Measurements from ENCODE around the gene ENOX1.

ENOX1 gene

GRCh38 chr13:43664700-43665191 is 122.0 kb downstream of the ENOX1 start:
- Histone ChIP-seq H3K9me3 (ENCODE audit: control insufficient read depth in 5 of 5, low read length in 5 of 5) (no peaks in the 10 kb centered on the region), H3K27me3 (ENCODE audit: control insufficient read depth in 5 of 5, insufficient read depth in 4 of 5, low read length in 5 of 5) (no peaks in the 10 kb centered on the region), H3K4me3 (ENCODE audit: low read depth in 1 of 5, low read length in 5 of 5) (no peak overlapping the region), H3K27ac (ENCODE audit: low read depth, low read length) (peak overlapping the region; percentile 56), H3K36me3 (ENCODE audit: control insufficient read depth in 5 of 5, insufficient read depth in 5 of 5, low read length in 5 of 5) (no peaks in the 10 kb centered on the region), H3K9ac (ENCODE audit: low read length in 5 of 5) (peak overlapping the region in 1 of 5 donors; percentile 20), H3K4me1 (ENCODE audit: control insufficient read depth in 5 of 5, insufficient read depth in 5 of 5, low read length in 5 of 5) (peaks cover 0 to 30% (median 26%) of the 10 kb centered on the region in 5 donors)

DNA sequence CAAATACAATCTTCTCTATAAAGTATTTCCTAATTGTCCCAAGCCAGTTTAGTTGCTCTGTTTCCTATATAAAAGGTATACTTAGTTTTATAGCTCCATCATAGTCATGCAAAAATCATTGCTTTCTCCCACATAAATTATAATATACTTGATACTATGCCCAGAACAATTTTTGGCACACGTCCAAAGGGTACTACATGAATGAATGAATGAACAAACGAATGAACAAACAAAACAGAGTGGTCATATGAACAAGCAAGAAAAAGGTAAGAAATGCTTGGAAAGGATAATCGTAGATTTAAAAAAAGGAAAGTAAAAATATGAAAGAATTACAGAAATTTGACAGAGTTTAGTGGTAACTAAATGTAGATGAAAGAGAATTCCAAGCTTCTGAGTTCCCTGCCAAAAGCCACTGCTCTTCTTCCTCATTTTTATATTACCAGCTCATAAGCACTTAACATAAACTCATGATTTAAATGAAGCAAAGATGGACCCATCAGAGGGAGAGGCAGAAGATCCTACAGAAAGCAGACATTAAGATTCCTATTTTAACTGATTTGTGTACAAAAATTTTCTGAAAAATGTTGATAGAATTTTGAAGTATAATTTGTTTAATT is 123.2 kb downstream of the ENOX1 start:
- peak overlapping the region in 1 of 5 donors; percentile 1 for H3K4me3 ChIP-seq (ENCODE audit: low read depth in 1 of 5, low read length in 5 of 5)
- peaks cover 0 to 32% (median 26%) of the 10 kb centered on the region in 5 donors for H3K4me1 ChIP-seq (ENCODE audit: control insufficient read depth in 5 of 5, insufficient read depth in 5 of 5, low read length in 5 of 5)
- H3K9me3 ChIP-seq (ENCODE audit: control insufficient read depth in 5 of 5, low read length in 5 of 5) = no peaks in the 10 kb centered on the region

GRCh38 chr13:43662976-43663375 is 123.8 kb downstream of the ENOX1 start:
- H3K9me3 ChIP-seq (ENCODE audit: control insufficient read depth in 5 of 5, low read length in 5 of 5) = no peaks in the 10 kb centered on the region
- H3K4me3 ChIP-seq (ENCODE audit: low read depth in 1 of 5, low read length in 5 of 5) = peak overlapping the region in 2 of 5 donors; percentile 1 to 29
- no peak overlapping the region for H3K9ac ChIP-seq (ENCODE audit: low read length in 5 of 5)
- H3K36me3 ChIP-seq (ENCODE audit: control insufficient read depth in 5 of 5, insufficient read depth in 5 of 5, low read length in 5 of 5) = no peaks in the 10 kb centered on the region
- H3K4me1 ChIP-seq (ENCODE audit: control insufficient read depth in 5 of 5, insufficient read depth in 5 of 5, low read length in 5 of 5) = peaks cover 0 to 32% (median 26%) of the 10 kb centered on the region in 5 donors
- no peaks in the 10 kb centered on the region for H3K27me3 ChIP-seq (ENCODE audit: control insufficient read depth in 5 of 5, insufficient read depth in 4 of 5, low read length in 5 of 5)
- no peak overlapping the region for H3K27ac ChIP-seq (ENCODE audit: low read depth, low read length)

More for the DNA sequence above, 123.2 kb downstream of the ENOX1 start:
- H3K36me3 ChIP-seq (ENCODE audit: control insufficient read depth in 5 of 5, insufficient read depth in 5 of 5, low read length in 5 of 5) = no peaks in the 10 kb centered on the region
- no peaks in the 10 kb centered on the region for H3K27me3 ChIP-seq (ENCODE audit: control insufficient read depth in 5 of 5, insufficient read depth in 4 of 5, low read length in 5 of 5)
- no peak overlapping the region for H3K9ac ChIP-seq (ENCODE audit: low read length in 5 of 5)
- H3K27ac ChIP-seq (ENCODE audit: low read depth, low read length) = no peak overlapping the region

DNA sequence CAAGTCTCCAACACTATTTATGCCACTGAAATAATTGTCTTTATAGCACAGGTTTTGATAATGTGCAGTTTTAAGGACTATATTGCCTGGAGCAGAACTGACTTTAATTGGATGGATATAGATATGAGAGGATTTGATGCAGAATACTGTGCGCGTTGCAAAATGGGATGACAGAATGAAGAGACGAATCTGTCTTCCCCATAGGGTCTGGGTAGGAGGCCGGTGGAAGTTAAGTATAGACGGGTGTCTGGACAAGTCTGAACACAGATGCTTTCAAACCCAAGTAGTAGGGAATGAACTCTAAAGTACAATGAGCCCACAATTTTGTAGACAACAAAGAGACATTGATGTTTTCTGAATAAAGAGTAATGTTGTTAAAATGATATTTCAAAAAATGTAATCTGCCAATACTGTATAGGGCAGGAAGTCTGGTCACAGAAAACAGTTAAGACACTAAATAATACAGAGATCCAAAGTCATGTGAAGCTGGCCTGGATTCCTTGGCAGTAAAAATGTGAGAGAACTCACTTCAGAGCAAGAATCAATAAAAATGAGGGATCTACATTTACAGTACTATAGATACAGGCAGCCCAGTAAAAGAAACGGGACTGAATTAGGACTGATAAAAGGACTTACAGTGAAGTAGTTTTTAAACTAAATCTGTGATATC is 125.5 kb downstream of the ENOX1 start:
- H3K9me3 ChIP-seq (ENCODE audit: control insufficient read depth in 5 of 5, low read length in 5 of 5) = no peaks in the 10 kb centered on the region
- no peaks in the 10 kb centered on the region for H3K27me3 ChIP-seq (ENCODE audit: control insufficient read depth in 5 of 5, insufficient read depth in 4 of 5, low read length in 5 of 5)
- H3K27ac ChIP-seq (ENCODE audit: low read depth, low read length) = no peak overlapping the region
- no peak overlapping the region for H3K4me3 ChIP-seq (ENCODE audit: low read depth in 1 of 5, low read length in 5 of 5)
- H3K9ac ChIP-seq (ENCODE audit: low read length in 5 of 5) = no peak overlapping the region
- H3K4me1 ChIP-seq (ENCODE audit: control insufficient read depth in 5 of 5, insufficient read depth in 5 of 5, low read length in 5 of 5) = peaks cover 0 to 32% (median 26%) of the 10 kb centered on the region in 5 donors
- no peaks in the 10 kb centered on the region for H3K36me3 ChIP-seq (ENCODE audit: control insufficient read depth in 5 of 5, insufficient read depth in 5 of 5, low read length in 5 of 5)

- H3K27me3 ChIP-seq (ENCODE audit: control insufficient read depth in 5 of 5, insufficient read depth in 4 of 5, low read length in 5 of 5) = no peaks in the 10 kb centered on the region
- no peak overlapping the region for H3K27ac ChIP-seq (ENCODE audit: low read depth, low read length)
- no peak overlapping the region for H3K9ac ChIP-seq (ENCODE audit: low read length in 5 of 5)
- no peaks in the 10 kb centered on the region for H3K9me3 ChIP-seq (ENCODE audit: control insufficient read depth in 5 of 5, low read length in 5 of 5)
- H3K4me3 ChIP-seq (ENCODE audit: low read depth in 1 of 5, low read length in 5 of 5) = no peak overlapping the region
- H3K36me3 ChIP-seq (ENCODE audit: control insufficient read depth in 5 of 5, insufficient read depth in 5 of 5, low read length in 5 of 5) = no peaks in the 10 kb centered on the region
- peaks cover 0 to 7% (median 3%) of the 10 kb centered on the region in 5 donors for H3K4me1 ChIP-seq (ENCODE audit: control insufficient read depth in 5 of 5, insufficient read depth in 5 of 5, low read length in 5 of 5)
These were observed 129.3 kb downstream of the ENOX1 start for GRCh38 chr13:43657485-43657884.

DNA sequence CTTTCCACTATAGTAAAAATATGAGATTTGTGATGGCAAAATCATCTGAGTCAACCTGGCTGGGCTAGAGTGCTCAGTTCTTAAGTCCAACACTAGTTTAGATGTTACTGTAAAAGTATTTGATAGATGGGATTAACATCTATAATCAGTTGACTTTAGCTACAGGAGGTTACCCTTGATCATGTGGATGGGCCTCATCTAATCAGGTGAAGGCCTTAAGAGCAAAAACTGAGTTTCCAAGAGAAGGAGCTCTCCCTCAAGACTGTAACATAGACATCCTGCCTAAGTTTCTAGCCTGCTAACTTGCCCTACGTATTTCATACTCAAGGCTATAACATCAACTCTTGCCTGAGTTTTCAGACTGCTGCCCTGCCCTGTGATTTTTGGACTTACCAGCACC is 132.8 kb downstream of the ENOX1 start:
- Histone ChIP-seq H3K9me3 (ENCODE audit: control insufficient read depth in 5 of 5, low read length in 5 of 5) (no peaks in the 10 kb centered on the region), H3K27me3 (ENCODE audit: control insufficient read depth in 5 of 5, insufficient read depth in 4 of 5, low read length in 5 of 5) (no peaks in the 10 kb centered on the region), H3K4me1 (ENCODE audit: control insufficient read depth in 5 of 5, insufficient read depth in 5 of 5, low read length in 5 of 5) (no peaks in the 10 kb centered on the region), H3K36me3 (ENCODE audit: control insufficient read depth in 5 of 5, insufficient read depth in 5 of 5, low read length in 5 of 5) (no peaks in the 10 kb centered on the region), H3K4me3 (ENCODE audit: low read depth in 1 of 5, low read length in 5 of 5) (no peak overlapping the region), H3K9ac (ENCODE audit: low read length in 5 of 5) (no peak overlapping the region), H3K27ac (ENCODE audit: low read depth, low read length) (no peak overlapping the region)

DNA sequence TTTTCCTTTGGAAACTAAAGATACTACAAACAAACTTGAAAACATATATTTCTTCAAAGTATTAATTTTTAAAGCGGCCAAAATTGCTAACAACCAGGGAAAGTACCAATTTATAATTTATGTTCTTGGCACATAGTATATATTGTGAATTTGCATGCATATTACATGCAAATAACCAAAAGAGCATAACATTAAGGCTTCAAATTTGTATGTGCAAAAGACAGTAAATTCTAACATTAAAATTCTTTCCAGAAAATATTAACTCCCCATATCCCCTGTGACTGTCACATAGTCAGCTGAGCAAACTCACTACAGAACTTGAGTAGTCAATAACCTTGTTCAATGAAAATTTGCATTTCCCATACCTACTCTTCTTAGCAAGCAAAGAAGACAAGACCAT is 133.4 kb downstream of the ENOX1 start:
- no peaks in the 10 kb centered on the region for H3K36me3 ChIP-seq (ENCODE audit: control insufficient read depth in 5 of 5, insufficient read depth in 5 of 5, low read length in 5 of 5)
- H3K4me3 ChIP-seq (ENCODE audit: low read depth in 1 of 5, low read length in 5 of 5) = no peak overlapping the region
- H3K9me3 ChIP-seq (ENCODE audit: control insufficient read depth in 5 of 5, low read length in 5 of 5) = no peaks in the 10 kb centered on the region
- H3K4me1 ChIP-seq (ENCODE audit: control insufficient read depth in 5 of 5, insufficient read depth in 5 of 5, low read length in 5 of 5) = no peaks in the 10 kb centered on the region
- no peak overlapping the region for H3K27ac ChIP-seq (ENCODE audit: low read depth, low read length)
- H3K9ac ChIP-seq (ENCODE audit: low read length in 5 of 5) = no peak overlapping the region
- H3K27me3 ChIP-seq (ENCODE audit: control insufficient read depth in 5 of 5, insufficient read depth in 4 of 5, low read length in 5 of 5) = no peaks in the 10 kb centered on the region

DNA sequence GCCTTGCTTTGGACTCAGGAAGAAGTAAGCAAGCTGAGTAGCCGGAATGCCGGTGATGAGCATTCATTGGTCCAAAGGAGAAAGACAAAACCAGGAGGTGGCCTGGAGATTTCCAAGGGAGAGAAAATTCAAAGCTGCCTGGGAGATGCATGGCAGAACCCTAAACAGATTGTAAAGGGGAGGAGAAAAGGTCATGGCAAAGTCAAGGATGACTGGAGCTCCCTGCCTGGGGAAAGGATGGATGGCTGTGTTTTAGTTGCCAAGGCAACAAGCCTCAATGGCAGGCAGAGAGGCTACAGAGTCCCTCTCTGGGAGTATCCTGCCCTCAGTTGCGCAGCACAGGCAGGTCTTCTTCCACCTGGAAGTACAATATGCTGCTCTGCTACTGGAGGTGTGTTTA is 134.0 kb downstream of the ENOX1 start:
- no peaks in the 10 kb centered on the region for H3K27me3 ChIP-seq (ENCODE audit: control insufficient read depth in 5 of 5, insufficient read depth in 4 of 5, low read length in 5 of 5)
- H3K27ac ChIP-seq (ENCODE audit: low read depth, low read length) = no peak overlapping the region
- no peak overlapping the region for H3K9ac ChIP-seq (ENCODE audit: low read length in 5 of 5)
- no peaks in the 10 kb centered on the region for H3K36me3 ChIP-seq (ENCODE audit: control insufficient read depth in 5 of 5, insufficient read depth in 5 of 5, low read length in 5 of 5)
- H3K4me3 ChIP-seq (ENCODE audit: low read depth in 1 of 5, low read length in 5 of 5) = no peak overlapping the region
- no peaks in the 10 kb centered on the region for H3K9me3 ChIP-seq (ENCODE audit: control insufficient read depth in 5 of 5, low read length in 5 of 5)
- no peaks in the 10 kb centered on the region for H3K4me1 ChIP-seq (ENCODE audit: control insufficient read depth in 5 of 5, insufficient read depth in 5 of 5, low read length in 5 of 5)

DNA sequence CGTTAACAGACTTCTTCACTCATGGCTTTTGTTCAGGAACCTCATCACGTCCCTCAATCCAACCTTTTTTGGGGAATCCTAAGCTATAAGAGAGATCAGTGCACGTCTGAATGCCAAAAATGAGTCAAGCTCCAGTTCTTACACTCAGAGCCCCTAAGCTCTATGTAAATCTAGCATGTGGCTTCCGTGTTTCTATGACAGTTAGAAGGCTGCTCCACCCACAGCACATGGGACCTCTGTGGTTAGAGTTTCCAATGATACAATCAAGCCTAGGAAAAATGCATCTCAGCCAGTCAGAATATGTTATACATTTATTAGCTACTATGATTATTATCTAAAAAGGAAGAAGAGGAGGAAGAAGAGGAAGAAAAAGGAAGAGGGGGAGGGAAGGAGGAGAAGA is 135.9 kb downstream of the ENOX1 start:
- H3K9ac ChIP-seq (ENCODE audit: low read length in 5 of 5) = no peak overlapping the region
- no peak overlapping the region for H3K4me3 ChIP-seq (ENCODE audit: low read depth in 1 of 5, low read length in 5 of 5)
- H3K36me3 ChIP-seq (ENCODE audit: control insufficient read depth in 5 of 5, insufficient read depth in 5 of 5, low read length in 5 of 5) = no peaks in the 10 kb centered on the region
- no peak overlapping the region for H3K27ac ChIP-seq (ENCODE audit: low read depth, low read length)
- no peaks in the 10 kb centered on the region for H3K4me1 ChIP-seq (ENCODE audit: control insufficient read depth in 5 of 5, insufficient read depth in 5 of 5, low read length in 5 of 5)
- H3K9me3 ChIP-seq (ENCODE audit: control insufficient read depth in 5 of 5, low read length in 5 of 5) = no peaks in the 10 kb centered on the region
- no peaks in the 10 kb centered on the region for H3K27me3 ChIP-seq (ENCODE audit: control insufficient read depth in 5 of 5, insufficient read depth in 4 of 5, low read length in 5 of 5)

- no peaks in the 10 kb centered on the region for H3K4me1 ChIP-seq (ENCODE audit: control insufficient read depth in 5 of 5, insufficient read depth in 5 of 5, low read length in 5 of 5)
- H3K27me3 ChIP-seq (ENCODE audit: control insufficient read depth in 5 of 5, insufficient read depth in 4 of 5, low read length in 5 of 5) = no peaks in the 10 kb centered on the region
- H3K27ac ChIP-seq (ENCODE audit: low read depth, low read length) = no peak overlapping the region
- no peak overlapping the region for H3K4me3 ChIP-seq (ENCODE audit: low read depth in 1 of 5, low read length in 5 of 5)
- H3K9ac ChIP-seq (ENCODE audit: low read length in 5 of 5) = no peak overlapping the region
- no peaks in the 10 kb centered on the region for H3K36me3 ChIP-seq (ENCODE audit: control insufficient read depth in 5 of 5, insufficient read depth in 5 of 5, low read length in 5 of 5)
- H3K9me3 ChIP-seq (ENCODE audit: control insufficient read depth in 5 of 5, low read length in 5 of 5) = no peaks in the 10 kb centered on the region
These were observed 138.0 kb downstream of the ENOX1 start for GRCh38 chr13:43648733-43649132.
